NB4 (cell line): ENCODE results near the gene FBXO47.

Source experiments
- DNase-seq: peaks from one replicate; pipeline ENCODE4 v3.0.0; 2010; ENCODE audit warnings: low read depth
- H3K4me3 ChIP-seq: one replicate; pipeline ENCODE4 v1.5.1; 2011; ENCODE audit warnings: mild to moderate bottlenecking, low read depth, low read length, moderate library complexity
- MYC ChIP-seq: IDR thresholded peaks from 2 replicates; pipeline ENCODE4 v1.6.1; 2011; ENCODE audit warnings: low read depth, low read length
- POLR2A ChIP-seq: IDR thresholded peaks from 2 replicates; pipeline ENCODE4 v1.6.1; 2011; ENCODE audit warnings: mild to moderate bottlenecking; ENCODE audit not compliant: insufficient read length; ENCODE audit errors: extremely low read depth
- TF ChIP-seq, protein P1 (sequence below): IDR thresholded peaks from one replicate; pipeline ENCODE4 v1.5.1; 2012; ENCODE audit warnings: low read depth, low read length
- TF ChIP-seq, protein P2 (sequence below): IDR thresholded peaks from 2 replicates; pipeline ENCODE4 v1.6.1; 2011; ENCODE audit warnings: low read depth, low read length

FBXO47 gene

DNA sequence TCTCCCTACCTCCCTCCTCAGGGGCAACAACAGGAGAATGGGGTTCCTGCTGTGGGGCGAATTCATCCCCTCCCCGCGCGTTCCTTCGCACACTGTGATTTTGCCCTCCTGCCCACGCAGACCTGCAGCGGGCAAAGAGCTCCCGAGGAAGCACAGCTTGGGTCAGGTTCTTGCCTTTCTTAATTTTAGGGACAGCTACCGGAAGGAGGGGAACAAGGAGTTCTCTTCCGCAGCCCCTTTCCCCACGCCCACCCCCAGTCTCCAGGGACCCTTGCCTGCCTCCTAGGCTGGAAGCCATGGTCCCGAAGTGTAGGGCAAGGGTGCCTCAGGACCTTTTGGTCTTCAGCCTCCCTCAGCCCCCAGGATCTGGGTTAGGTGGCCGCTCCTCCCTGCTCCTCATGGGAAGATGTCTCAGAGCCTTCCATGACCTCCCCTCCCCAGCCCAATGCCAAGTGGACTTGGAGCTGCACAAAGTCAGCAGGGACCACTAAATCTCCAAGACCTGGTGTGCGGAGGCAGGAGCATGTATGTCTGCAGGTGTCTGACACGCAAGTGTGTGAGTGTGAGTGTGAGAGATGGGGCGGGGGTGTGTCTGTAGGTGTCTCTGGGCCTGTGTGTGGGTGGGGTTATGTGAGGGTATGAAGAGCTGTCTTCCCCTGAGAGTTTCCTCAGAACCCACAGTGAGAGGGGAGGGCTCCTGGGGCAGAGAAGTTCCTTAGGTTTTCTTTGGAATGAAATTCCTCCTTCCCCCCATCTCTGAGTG lies 47.7 kb downstream of the FBXO47 start:
- H3K4me3 ChIP-seq: no peak overlapping the region
- no peak for TF ChIP-seq POLR2A
- TF ChIP-seq, protein P1, sequence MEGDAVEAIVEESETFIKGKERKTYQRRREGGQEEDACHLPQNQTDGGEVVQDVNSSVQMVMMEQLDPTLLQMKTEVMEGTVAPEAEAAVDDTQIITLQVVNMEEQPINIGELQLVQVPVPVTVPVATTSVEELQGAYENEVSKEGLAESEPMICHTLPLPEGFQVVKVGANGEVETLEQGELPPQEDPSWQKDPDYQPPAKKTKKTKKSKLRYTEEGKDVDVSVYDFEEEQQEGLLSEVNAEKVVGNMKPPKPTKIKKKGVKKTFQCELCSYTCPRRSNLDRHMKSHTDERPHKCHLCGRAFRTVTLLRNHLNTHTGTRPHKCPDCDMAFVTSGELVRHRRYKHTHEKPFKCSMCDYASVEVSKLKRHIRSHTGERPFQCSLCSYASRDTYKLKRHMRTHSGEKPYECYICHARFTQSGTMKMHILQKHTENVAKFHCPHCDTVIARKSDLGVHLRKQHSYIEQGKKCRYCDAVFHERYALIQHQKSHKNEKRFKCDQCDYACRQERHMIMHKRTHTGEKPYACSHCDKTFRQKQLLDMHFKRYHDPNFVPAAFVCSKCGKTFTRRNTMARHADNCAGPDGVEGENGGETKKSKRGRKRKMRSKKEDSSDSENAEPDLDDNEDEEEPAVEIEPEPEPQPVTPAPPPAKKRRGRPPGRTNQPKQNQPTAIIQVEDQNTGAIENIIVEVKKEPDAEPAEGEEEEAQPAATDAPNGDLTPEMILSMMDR: no peak
- TF ChIP-seq, protein P2, sequence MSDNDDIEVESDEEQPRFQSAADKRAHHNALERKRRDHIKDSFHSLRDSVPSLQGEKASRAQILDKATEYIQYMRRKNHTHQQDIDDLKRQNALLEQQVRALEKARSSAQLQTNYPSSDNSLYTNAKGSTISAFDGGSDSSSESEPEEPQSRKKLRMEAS: no peak
- no peak for TF ChIP-seq MYC
- DNase-seq: no peak

DNA sequence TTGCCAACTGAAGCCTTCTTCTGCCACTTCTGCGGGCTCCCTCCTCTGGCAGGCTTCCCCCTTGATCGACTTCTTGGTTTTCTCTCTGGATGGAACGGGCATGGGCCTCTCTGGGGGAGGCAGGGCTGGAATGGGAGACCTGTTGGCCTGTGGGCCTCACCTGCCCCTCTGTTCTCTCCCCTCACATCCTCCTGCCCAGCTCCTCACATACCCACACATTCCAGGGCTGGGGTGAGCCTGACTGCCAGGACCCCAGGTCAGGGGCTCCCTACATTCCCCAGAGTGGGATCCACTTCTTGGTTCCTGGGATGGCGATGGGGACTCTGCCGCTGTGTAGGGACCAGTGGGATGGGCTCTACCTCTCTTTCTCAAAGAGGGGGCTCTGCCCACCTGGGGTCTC lies 48.3 kb downstream of the FBXO47 start:
- H3K4me3 ChIP-seq: no peak overlapping the region
- TF ChIP-seq, protein P2: no peak
- TF ChIP-seq POLR2A: no peak
- no peak for TF ChIP-seq MYC
- TF ChIP-seq, protein P1: no peak
- no peak for DNase-seq

DNA sequence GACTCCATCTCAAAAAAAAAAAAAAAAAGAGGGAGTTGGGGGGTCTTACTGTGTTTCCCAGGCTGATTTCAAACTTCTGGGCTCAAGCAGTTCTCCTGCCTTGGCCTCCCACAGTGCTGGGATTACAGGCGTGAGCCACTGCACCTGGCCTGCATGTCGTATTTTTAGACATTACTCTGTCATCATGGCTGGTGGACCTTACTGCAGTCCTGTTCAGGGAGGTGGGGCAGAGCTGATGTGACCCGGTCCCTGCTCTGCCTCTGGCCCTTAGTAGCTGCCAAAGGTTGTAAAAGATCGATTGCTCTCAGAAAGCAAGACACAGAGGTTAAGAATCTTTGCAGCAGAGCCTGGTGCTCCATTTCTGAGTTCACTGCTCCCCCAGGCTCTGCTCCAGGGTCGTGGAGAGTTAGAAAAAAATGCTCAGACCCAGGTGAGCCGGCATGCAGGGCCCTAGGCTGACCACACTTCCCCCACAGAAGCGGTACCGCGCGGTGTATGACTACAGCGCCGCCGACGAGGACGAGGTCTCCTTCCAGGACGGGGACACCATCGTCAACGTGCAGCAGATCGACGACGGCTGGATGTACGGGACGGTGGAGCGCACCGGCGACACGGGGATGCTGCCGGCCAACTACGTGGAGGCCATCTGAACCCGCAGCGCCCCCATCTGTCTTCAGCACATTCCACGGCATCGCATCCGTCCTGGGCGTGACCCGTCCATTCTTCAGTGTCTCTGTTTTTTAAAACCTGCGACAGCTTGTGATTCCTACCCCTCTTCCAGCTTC lies 48.9 kb downstream of the FBXO47 start:
- H3K4me3 ChIP-seq: no peak overlapping the region
- DNase-seq: no peak
- TF ChIP-seq, protein P1: peak; percentile 2
- TF ChIP-seq MYC: no peak

DNA sequence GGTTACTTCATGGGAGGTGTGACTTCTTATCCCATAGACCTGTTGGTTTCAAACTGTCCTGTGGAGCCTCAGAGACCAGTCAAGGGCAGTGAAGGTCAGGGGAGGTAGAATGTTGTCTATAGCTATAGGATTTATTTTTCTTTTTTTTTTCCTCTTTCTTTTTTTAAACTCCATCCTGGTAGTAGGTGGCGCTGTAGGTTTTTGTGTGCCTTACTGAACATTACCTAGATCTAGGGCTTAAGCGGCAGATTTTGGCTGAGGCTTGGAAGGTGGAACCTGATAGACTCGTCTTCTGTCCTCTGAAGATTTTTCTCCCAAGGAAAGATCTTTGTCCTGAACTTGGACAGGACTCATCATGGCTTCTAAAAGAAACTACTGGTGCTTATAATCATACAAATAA lies 49.9 kb downstream of the FBXO47 start:
- TF ChIP-seq MYC (no peak), POLR2A (no peak)
- TF ChIP-seq, protein P1: no peak
- TF ChIP-seq, protein P2: no peak
- no peak for DNase-seq
- no peak overlapping the region for H3K4me3 ChIP-seq

DNA sequence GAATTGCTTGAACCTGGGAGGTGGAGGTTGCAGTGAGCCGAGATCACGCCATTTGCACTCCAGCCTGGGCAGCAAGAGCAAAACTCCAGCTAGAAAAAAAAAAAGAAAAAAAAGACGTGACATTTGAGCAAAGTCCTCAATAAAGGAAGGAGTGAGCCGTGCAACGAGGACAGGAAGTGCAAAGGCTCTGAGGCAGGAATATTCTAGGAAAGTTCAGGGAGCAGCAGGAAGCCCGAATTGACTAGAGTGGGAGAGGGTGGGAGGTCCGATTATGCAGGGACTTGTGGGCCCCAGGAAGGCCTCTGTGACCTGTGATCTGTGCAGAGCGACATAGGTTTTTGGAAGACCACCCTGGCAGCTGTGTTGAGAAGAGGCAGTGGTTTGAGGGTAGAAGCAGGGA lies 50.4 kb downstream of the FBXO47 start:
- H3K4me3 ChIP-seq: no peak overlapping the region
- TF ChIP-seq POLR2A: no peak
- TF ChIP-seq, protein P1: no peak
- TF ChIP-seq, protein P2: no peak
- no peak for TF ChIP-seq MYC
- no peak for DNase-seq
